ENCODE data around the gene PLEKHG4B. TPM values are rescaled to one million over a fixed set of nuclear protein-coding genes. Genes with fewer than 3 reads are reported as not detected.
"Not testable (repeated sequence)": the region's sequence is repeated elsewhere in the genome, so short reads cannot be mapped to it uniquely, and the experiment has no call there.

PLEKHG4B gene
- total and polyA plus RNA-seq, 4 donors, result 4.2 to 18.2 (median 13.7) TPM

DNA sequence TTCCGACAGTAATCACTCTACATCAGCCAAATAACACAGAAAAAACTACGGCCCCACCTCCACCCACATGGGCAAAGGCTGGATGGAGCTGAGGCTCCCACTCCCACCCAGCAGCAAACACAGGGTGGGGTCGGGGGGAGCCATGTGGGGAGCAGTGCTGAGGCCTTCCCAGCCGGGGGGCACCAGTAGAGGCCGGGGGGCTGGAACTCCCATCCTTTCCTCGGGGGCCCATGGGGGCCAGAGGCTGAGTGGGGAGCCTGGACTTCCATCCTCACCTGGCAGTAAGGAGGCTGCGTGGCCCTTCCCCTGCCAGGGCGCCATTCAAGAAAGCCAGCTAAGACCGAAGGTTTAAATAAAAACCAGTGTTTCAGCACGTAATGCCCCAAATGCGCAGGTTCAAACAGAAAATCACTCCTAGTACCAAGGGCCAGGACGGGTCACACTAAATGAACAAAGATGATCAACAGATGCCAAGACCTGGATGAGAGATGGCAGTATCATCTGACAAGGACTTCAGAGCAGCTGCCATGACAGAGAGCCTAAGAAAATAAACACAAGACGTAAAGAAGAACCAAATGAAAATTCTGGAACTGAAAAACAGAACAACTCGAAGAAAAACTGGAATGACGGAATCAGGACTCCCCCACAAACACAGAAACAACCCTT, 116.6 kb downstream of the PLEKHG4B start:
- no peak overlapping the region for H3K27ac ChIP-seq (ENCODE audit: low read depth, low read length)
- H3K9me3 ChIP-seq (ENCODE audit: control insufficient read depth, insufficient read depth, low read length), result no peaks in the 10 kb centered on the region
- peaks cover 4% of the 10 kb centered on the region for H3K4me1 ChIP-seq (ENCODE audit: control insufficient read depth, insufficient read depth, low read length)
- WGBS (ENCODE audit: insufficient coverage), result 85% methylated on average over 11 of the region's 15 CpGs
- H3K27me3 ChIP-seq (ENCODE audit: control insufficient read depth, insufficient read depth, low read length), result no peaks in the 10 kb centered on the region
- no peak overlapping the region for H3K4me3 ChIP-seq (ENCODE audit: low read depth, low read length)
- no peak for DNase-seq (ENCODE audit: low read depth in 4 of 6, low spot score in 6 of 6)
- peaks cover 36% of the 10 kb centered on the region for H3K36me3 ChIP-seq (ENCODE audit: control insufficient read depth, insufficient read depth, low read length)

DNA sequence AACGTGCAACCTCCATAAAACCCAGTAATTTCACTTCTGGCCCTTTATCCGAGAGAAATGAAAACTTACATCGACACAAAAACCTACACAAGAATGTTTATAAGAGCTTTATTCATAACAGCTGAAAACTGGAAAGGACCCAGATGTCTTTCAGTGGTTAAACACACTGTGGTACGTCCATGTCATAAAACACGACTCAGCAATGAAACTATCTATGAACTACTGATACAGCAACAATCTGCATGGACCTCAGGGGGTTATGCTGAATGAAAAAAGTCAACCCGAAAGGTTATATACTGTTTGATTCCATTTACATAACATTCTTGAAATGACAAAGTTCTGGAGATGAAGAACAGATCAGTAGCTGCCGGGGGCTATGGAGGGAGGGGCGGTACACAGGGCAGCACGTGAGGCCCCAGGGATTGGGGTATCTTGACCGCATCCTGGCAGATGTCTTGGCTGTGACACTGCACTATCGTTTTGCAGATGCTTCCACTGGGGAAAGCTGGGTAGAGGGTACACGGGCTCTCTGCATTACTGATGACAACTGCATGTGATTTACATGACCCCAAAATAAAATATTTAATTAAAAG, 121.9 kb downstream of the PLEKHG4B start:
- Histone ChIP-seq H3K27me3 (ENCODE audit: control insufficient read depth, insufficient read depth, low read length) (no peaks in the 10 kb centered on the region), H3K4me1 (ENCODE audit: control insufficient read depth, insufficient read depth, low read length) (peaks cover under 1% of the 10 kb centered on the region), H3K36me3 (ENCODE audit: control insufficient read depth, insufficient read depth, low read length) (peaks cover 11% of the 10 kb centered on the region), H3K4me3 (ENCODE audit: low read depth, low read length) (no peak overlapping the region), H3K9me3 (ENCODE audit: control insufficient read depth, insufficient read depth, low read length) (no peaks in the 10 kb centered on the region), H3K27ac (ENCODE audit: low read depth, low read length) (no peak overlapping the region)
- 100% methylated on average over 6 of the region's 12 CpGs for WGBS (ENCODE audit: insufficient coverage)
- DNase-seq (ENCODE audit: low read depth in 4 of 6, low spot score in 6 of 6), result no peak

DNA sequence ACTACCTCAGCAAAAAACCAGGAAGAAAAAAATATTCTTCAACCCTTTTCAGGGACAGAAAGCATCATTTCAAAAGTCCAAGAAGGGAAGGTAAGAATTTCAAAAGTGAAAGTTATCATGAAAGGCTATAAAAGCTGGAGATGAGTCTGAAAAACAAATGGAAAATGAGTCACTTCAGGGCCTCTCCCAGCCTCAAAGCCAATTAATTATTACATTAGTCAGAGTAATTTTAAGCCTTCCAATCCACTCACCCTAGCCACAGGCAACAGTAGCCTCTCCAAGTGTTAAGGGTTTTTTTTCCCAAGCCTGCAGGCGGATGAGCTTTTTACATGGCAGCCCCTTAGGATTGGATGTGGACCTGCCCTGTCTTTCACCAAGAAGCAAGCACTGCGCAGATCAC, 123.3 kb downstream of the PLEKHG4B start:
- H3K4me3 ChIP-seq (ENCODE audit: low read depth, low read length); H3K4me1 ChIP-seq (ENCODE audit: control insufficient read depth, insufficient read depth, low read length); H3K27me3 ChIP-seq (ENCODE audit: control insufficient read depth, insufficient read depth, low read length); H3K27ac ChIP-seq (ENCODE audit: low read depth, low read length); H3K9me3 ChIP-seq (ENCODE audit: control insufficient read depth, insufficient read depth, low read length); DNase-seq (ENCODE audit: low read depth in 4 of 6, low spot score in 6 of 6): not testable (repeated sequence)
- peaks cover 11% of the 10 kb centered on the region for H3K36me3 ChIP-seq (ENCODE audit: control insufficient read depth, insufficient read depth, low read length)
- no CpG with 5 or more reads among the region's 2 CpGs for WGBS (ENCODE audit: insufficient coverage)

DNA sequence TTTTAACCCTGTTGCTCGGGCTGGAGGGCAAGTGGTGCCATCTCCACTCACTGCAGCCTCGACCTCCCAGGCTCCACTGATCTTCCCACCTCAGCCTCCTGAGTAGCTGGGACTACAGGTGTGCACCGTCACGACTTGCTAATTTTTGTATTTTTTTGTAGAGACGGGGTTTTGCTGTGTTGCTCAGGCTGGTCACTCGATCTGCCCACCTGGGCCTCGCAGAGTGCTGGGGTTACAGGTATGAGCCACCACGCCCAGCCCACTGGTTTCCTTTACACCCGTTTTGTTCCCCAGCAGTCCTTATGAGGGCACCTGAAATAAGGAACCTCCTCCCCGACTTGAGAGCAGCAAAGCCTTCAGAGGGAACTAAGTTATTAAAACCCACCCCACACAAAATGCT, 124.1 kb downstream of the PLEKHG4B start:
- not testable (repeated sequence) for H3K4me1 ChIP-seq (ENCODE audit: control insufficient read depth, insufficient read depth, low read length); H3K27ac ChIP-seq (ENCODE audit: low read depth, low read length); H3K9me3 ChIP-seq (ENCODE audit: control insufficient read depth, insufficient read depth, low read length); H3K27me3 ChIP-seq (ENCODE audit: control insufficient read depth, insufficient read depth, low read length); H3K4me3 ChIP-seq (ENCODE audit: low read depth, low read length); DNase-seq (ENCODE audit: low read depth in 4 of 6, low spot score in 6 of 6)
- peaks cover 11% of the 10 kb centered on the region for H3K36me3 ChIP-seq (ENCODE audit: control insufficient read depth, insufficient read depth, low read length)
- WGBS (ENCODE audit: insufficient coverage), result no CpG with 5 or more reads among the region's 10 CpGs

DNA sequence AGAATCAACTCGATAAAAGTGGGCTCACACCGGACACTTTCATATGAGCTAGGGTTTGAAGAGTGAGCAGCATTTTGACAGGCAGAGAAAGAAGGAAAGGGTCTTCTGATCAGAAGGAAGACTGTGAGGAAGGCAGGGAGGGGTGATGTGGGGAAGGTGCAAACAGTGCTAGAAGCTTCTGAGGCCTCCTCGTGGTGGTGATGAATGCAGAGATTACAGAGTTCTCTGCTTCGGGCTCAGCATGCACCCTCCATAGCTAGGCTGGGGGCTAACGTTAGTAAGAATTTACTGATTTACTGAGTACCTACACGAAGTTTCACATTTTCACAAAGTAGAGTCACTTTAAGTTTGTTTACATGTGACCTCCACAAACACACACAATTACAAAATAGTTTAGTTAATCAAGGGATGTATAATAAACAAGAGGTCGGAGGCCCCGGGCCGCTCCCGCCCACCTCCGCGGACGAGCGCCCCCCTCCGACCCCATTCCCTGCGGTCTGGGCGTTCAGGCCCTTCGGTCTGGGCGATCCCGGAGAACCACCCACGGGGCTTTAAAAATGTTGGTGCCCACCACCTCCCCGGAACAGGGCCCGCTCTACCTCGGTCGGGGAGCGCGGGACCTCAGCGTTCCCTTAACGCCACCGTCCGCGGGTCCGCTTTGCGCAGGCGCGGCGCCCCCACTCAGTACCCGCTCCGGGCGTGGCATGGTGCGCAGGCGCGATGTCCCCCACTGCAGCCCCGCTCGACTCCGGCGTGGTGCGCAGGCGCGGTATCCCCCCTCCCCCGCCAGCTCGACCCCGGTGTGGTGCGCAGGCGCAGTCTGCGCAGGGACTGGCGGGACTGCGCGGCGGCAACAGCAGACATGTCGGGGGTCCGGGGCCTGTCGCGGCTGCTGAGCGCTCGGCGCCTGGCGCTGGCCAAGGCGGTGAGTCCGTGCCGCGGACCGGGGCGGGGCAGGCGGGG, 125.8 kb downstream of the PLEKHG4B start, which contains the start of the genes CCDC127 and SDHA:
Gene CCDC127, minus strand, starts transcription at position 660 of the 963 bp plus-strand sequence. CDS start 1,304 bp downstream, outside the sequence.
Gene SDHA, plus strand, starts transcription at position 827 of the 963 bp plus-strand sequence. Its CDS starts 36 bp downstream, at position 863.
- Histone ChIP-seq H3K4me3 (ENCODE audit: low read depth, low read length) (peak within 1 kb of the TSS; percentile 92), H3K36me3 (ENCODE audit: control insufficient read depth, insufficient read depth, low read length) (peaks cover 11% of the 10 kb centered on the region), H3K27ac (ENCODE audit: low read depth, low read length) (peak within 1 kb of the TSS; percentile 89)
- not testable (repeated sequence) for H3K4me1 ChIP-seq (ENCODE audit: control insufficient read depth, insufficient read depth, low read length); H3K27me3 ChIP-seq (ENCODE audit: control insufficient read depth, insufficient read depth, low read length); H3K9me3 ChIP-seq (ENCODE audit: control insufficient read depth, insufficient read depth, low read length)
- DNase-seq (ENCODE audit: low read depth in 4 of 6, low spot score in 6 of 6), result peak; percentile 90 to 99 (median 94)
- WGBS (ENCODE audit: insufficient coverage), result 0% methylated on average over 69 of the region's 75 CpGs

DNA sequence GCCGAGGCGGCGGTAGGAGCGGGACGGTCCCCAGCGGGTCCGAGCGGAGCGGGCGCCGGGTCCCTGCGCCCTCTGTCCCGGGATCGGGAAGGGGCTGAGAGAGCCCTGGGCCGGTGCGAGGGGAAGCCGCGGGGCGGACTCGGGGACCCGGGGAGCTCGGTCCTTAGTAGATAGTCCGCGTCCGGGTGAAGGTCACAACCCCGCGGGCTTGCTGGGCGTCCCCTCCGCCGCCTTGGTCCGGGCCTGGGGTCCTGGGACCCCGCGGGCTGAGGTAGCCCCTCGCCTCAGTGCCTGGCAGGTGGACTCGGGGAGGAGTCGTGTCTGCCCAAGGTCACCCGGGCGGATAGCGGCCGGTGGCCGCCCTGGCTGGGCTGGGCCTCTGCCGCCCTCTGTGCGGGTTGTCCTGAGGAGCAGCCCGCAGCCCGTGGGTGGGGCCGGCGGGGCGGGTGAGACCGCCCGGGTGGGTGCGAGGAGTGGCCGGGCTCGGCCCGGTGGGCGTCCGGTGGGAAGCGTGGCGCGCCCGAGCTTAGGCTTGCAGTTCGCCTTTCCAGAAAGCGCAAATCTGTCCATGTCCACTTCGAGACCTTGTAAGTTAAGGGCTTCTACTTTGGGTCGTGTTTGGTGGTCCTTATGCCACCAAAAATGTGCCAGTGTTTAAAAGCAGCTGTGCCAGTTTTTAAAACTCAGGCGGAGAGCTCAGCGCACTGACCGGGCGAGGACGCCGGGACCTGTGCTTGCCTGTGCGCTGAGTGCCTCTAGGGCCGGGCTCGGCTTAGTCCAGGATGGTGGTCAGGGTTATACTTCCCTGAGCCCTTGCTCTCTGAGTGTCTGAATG, 126.7 kb downstream of the PLEKHG4B start:
- WGBS (ENCODE audit: insufficient coverage), result under 1% methylated on average over 73 of the region's 73 CpGs
- Histone ChIP-seq H3K36me3 (ENCODE audit: control insufficient read depth, insufficient read depth, low read length) (peaks cover 8% of the 10 kb centered on the region), H3K27ac (ENCODE audit: low read depth, low read length) (no peak overlapping the region), H3K4me3 (ENCODE audit: low read depth, low read length) (peak overlapping the region; percentile 68), H3K27me3 (ENCODE audit: control insufficient read depth, insufficient read depth, low read length) (no peaks in the 10 kb centered on the region), H3K9me3 (ENCODE audit: control insufficient read depth, insufficient read depth, low read length) (no peaks in the 10 kb centered on the region), H3K4me1 (ENCODE audit: control insufficient read depth, insufficient read depth, low read length) (peaks cover 10% of the 10 kb centered on the region)
- peak in 4 of 6 donors; percentile 3 to 34 (median 5) for DNase-seq (ENCODE audit: low read depth in 4 of 6, low spot score in 6 of 6)

DNA sequence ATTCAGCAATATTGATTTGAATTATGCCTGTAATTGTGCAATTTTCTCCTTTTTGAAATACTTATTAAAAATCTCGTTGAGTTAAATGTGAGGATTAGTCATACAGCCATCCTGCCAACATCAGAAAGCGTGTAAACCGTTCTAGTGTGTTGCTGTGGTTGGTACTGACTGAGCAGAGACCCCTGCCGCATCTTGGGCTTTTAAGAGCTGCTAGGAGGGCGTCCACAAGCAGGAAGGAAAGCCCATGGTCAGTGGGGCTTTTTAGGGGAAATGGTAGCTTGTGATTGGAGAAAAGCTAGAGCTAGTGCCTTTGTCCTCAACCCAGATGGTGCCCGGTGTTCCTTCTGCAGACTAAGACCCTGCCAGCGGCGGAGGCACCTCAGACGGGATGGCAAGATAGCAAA, 127.5 kb downstream of the PLEKHG4B start:
- no peaks in the 10 kb centered on the region for H3K27me3 ChIP-seq (ENCODE audit: control insufficient read depth, insufficient read depth, low read length)
- H3K9me3 ChIP-seq (ENCODE audit: control insufficient read depth, insufficient read depth, low read length), result no peaks in the 10 kb centered on the region
- H3K36me3 ChIP-seq (ENCODE audit: control insufficient read depth, insufficient read depth, low read length), result peaks cover 9% of the 10 kb centered on the region
- no peak overlapping the region for H3K27ac ChIP-seq (ENCODE audit: low read depth, low read length)
- DNase-seq (ENCODE audit: low read depth in 4 of 6, low spot score in 6 of 6), result peak in 4 of 6 donors; percentile 2 to 46 (median 23)
- 6% methylated on average over 5 of the region's 9 CpGs for WGBS (ENCODE audit: insufficient coverage)
- H3K4me1 ChIP-seq (ENCODE audit: control insufficient read depth, insufficient read depth, low read length), result peaks cover 10% of the 10 kb centered on the region
- peak overlapping the region; percentile 68 for H3K4me3 ChIP-seq (ENCODE audit: low read depth, low read length)

DNA sequence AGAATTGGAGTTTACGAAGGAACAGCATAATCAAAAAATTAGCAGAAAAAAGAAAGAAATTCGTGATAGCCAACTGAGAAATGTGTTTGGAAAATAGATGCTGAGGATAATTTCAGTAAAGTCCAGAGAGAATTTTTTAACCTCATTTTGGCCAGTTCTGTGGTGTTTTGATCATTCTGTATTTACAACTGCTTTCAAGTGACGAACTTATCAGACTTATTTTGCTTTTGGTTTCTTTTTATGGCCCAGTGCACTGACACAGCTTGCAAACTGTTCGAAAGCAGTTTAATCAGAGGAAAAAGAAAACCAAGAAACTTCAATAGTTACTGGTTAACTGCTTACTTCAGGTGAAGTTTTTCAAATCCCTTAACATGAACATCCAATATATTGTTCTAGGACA, 128.0 kb downstream of the PLEKHG4B start:
- no peaks in the 10 kb centered on the region for H3K27me3 ChIP-seq (ENCODE audit: control insufficient read depth, insufficient read depth, low read length)
- DNase-seq (ENCODE audit: low read depth in 4 of 6, low spot score in 6 of 6), result no peak

More for the DNA sequence above, 128.0 kb downstream of the PLEKHG4B start:
- WGBS (ENCODE audit: insufficient coverage), result no CpG with 5 or more reads among the region's 4 CpGs
- Histone ChIP-seq H3K4me3 (ENCODE audit: low read depth, low read length) (peak overlapping the region; percentile 68), H3K27ac (ENCODE audit: low read depth, low read length) (no peak overlapping the region), H3K36me3 (ENCODE audit: control insufficient read depth, insufficient read depth, low read length) (peaks cover 11% of the 10 kb centered on the region), H3K4me1 (ENCODE audit: control insufficient read depth, insufficient read depth, low read length) (peaks cover 10% of the 10 kb centered on the region), H3K9me3 (ENCODE audit: control insufficient read depth, insufficient read depth, low read length) (no peaks in the 10 kb centered on the region)
